Activated CD8-positive, alpha-beta memory T cell treated with anti-CD3 and anti-CD28 coated beads for 36 hours (primary cell): ENCODE results near the gene MGAT5B. TPM values are rescaled to one million over a fixed set of nuclear protein-coding genes. Genes with fewer than 3 reads are reported as not detected.

Experiments used
- CTCF ChIA-PET: fragments of 350-600 bp; sonication (Branson Sonifier 250); formaldehyde crosslinking; loops from one replicate; lab custom pipeline; 2021; ENCODE audit warnings: antibody characterized with exemption; lab: Charles Lee
- POLR2A ChIA-PET: fragments of 350-600 bp; sonication (Branson Sonifier 250); formaldehyde crosslinking; loops from one replicate; lab custom pipeline; 2021; ENCODE audit warnings: antibody characterized with exemption; lab: Charles Lee
- total RNA-seq, 2 experiments: library from RNA; stranded (reverse); gene quantifications; one replicate each; pipeline ENCODE4 v1.2.3, GENCODE V29; 2021

MGAT5B gene
- total RNA-seq, 2 experiments from 2014 or later, result 0.10 to 0.23 TPM

DNA sequence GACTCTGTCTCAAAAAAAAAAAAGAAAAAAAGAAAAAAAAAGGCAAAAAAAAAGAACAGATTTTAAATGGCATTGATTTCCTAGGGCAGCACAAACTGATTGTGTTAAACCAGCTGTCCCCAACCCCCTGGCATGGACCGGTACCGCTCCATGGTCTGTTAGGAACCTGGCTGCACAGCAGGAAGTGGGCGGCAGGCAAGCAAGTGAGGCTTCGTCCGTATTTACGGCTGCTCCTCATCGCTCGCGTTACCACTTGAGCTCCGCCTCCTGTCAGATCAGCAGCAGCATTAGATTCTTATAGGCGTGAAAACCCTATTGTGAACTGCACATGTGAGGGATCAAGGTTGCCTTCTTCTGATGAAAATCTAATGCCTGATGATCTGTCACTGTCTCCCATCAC, 26.6 kb downstream of the MGAT5B start:
- ChIA-PET POLR2A (no interaction called here), CTCF (interaction anchor here (0.7 kb wide), 1 partner anchor 28 kb away, joined by 4 read pairs; no protein-coding TSS in a partner anchor)

DNA sequence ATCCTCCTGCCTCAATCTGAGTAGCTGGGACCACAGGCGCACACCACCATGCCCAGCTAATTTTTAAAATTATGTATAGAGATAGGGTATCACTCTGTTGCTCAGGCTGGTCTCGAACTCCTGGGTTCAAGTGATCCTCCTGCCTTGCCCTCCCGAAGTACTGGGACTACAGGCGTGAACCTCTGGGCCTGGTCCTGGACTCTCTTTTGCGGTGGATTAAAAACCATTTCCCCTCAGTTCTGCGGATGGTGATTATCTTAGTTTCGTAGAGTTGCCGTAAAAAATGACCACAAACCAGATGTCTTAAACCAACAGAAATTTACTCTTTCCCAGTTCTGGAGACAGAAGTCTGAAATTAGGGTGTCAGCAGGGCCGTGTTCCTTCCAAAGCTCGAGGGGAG, 28.8 kb downstream of the MGAT5B start:
- CTCF ChIA-PET, result no interaction called here
- POLR2A ChIA-PET, result no interaction called here

DNA sequence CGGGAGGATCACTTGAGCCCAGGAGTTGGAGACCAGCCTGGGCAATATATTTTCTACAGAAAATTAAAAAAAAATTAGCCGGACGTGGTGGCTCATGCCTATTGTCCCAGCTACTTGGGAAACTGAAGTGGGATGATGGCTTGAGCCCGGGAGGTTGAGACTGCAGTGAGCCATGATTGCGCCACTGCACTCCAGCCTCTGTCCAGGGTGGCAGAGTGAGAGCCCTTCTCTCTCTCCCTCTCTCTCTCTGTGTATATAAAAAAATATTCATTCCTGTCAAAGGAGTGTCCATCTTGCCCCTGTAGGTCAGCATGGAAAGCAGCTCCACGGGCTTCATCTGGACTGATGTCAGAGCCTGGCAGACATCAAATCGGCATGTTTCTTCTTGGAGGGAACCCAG, 31.2 kb downstream of the MGAT5B start:
- ChIA-PET CTCF (no interaction called here), POLR2A (no interaction called here)

DNA sequence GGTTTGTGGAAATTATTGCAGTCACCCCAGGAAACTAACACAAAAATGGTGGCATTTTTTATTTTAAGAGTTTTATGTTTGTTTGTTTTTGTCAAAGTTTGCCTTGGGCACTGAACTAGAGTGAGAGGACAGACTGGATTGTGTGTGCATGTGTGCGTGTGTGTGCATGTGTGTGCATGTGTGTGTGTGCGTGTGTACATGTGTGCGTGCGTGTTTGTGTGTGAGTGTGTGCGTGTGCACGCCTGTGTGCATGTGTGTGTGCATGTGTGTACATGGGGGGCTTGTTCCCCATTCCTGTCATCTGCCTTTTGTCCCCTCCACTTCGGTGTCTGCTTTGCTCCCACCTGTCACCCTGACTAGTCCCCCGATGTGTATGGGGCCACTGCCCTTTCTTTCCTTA, 32.5 kb downstream of the MGAT5B start:
- POLR2A ChIA-PET, result no interaction called here
- CTCF ChIA-PET, result interaction anchor here (0.8 kb wide), 1 partner anchor 9 kb away, joined by 3 read pairs; no protein-coding TSS in a partner anchor

DNA sequence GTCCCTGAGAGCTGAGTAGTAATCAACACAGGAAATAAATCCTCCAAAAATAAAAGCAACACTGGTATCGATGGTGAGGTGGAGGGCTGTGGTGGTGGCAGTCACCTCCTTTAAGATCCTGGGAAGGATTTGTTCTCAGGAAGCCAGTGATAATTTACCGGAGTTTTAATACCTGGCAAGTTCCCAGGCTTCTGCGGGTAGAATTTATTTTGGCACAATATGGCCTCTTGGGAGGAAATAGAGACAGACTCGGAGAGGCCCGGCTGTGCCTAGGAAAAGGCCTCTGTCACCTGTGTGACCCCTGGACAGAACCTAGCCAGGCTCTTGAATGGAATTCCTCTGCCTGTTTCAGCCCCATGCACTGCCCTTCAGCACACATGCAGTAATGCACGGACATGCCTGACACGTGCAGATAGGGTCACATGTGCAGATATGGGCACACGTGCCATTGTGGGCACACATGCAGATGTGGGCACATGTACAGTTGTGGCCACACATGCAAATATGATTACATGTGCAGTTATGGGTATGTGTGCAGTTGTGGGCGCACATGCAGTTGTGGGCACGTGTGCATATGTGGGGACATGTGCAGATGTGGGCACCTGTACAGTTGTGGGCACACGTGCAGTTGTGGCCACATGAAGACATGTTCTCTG, 33.5 kb downstream of the MGAT5B start:
- CTCF ChIA-PET, result interaction anchor here (0.6 to 0.8 kb wide), 2 partner anchors 8 to 78 kb away, joined by 3 read pairs; no protein-coding TSS in a partner anchor
- POLR2A ChIA-PET, result no interaction called here

DNA sequence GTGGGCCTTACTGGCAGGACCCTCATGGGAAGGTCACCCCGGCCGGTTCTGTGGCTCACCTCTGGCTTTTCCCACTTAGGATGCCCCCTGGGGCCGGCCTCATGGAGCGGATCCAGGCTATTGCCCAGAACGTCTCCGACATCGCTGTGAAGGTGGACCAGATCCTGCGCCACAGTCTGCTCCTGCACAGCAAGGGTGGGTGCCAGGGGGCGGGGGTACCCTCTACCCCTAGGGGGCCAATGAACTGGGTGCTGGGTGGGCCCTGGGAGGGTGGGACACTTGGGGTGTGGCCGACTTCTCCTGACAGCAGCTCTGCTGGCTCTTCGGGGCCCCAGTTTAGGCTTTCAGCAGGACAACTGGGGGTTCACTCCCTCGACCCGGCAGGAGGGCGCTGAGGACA, 34.3 kb downstream of the MGAT5B start:
- CTCF ChIA-PET, result no interaction called here
- POLR2A ChIA-PET, result no interaction called here

DNA sequence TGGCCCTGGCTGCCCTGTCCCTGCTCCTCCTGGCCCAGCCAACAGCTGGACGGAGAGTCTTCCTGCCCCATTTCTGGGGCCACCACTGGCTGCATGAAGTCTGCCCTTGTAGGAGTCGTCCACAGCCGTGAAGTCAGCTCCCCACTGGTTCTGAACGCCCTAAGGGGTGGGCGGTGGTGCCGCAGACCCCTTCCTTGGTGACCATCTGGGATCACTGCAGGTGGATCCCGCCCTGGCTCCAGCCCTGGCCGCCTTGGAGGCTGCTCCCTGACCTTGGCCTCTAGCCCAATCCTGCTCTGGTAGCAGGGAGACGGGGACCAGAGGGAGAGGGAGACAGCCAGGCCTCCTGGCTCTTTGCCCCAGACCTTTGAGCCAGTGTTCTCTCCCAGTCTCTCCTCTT, 35.4 kb downstream of the MGAT5B start:
- ChIA-PET POLR2A (no interaction called here), CTCF (no interaction called here)

DNA sequence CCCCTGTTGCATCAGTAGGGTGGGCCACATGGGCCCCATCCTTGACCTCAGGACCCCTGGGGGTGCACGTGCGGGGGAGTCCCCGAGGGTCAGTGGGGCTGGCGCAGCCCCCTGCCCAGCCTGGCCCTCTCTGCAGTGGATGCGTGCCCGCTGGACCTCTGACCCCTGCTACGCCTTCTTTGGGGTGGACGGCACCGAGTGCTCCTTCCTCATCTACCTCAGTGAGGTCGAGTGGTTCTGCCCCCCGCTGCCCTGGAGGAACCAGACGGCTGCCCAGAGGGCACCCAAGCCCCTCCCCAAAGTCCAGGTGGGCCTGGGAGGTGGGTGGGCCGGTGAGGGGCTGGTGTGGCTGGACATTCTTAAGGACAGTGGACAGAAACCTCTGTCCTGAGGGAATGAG, 35.9 kb downstream of the MGAT5B start:
- ChIA-PET CTCF (no interaction called here), POLR2A (no interaction called here)

DNA sequence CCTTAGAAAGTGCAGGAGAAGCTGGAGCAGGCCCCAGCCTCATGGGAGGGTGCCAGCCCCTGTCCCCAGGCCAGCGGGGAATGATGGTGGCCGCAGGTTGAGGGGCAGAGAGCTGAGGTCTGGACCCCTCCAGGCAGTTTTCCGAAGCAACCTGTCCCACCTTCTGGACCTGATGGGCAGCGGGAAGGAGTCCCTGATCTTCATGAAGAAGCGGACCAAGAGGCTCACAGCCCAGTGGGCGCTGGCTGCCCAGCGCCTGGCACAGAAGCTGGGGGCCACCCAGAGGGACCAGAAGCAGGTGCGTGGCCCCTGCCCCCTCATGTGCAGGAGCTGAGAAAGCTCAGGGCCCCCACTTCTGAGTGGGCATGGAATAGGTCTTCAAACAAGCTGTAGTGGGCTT, 36.8 kb downstream of the MGAT5B start:
- CTCF ChIA-PET, result no interaction called here
- POLR2A ChIA-PET, result no interaction called here

DNA sequence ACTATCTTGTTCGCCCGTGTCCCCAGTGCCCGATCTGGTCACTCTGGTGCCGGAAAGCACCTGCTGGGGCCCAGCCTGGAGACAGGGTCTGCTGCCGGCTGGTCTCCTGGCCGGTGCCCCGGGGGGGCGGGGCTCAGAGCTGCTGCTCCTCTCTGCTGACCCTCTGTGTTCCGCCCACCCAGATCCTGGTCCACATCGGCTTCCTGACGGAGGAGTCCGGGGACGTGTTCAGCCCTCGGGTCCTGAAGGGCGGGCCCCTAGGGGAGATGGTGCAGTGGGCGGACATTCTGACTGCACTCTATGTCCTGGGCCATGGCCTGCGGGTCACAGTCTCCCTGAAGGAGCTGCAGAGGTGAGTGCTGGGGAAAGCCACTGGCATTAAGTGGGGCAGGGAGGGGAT, 37.6 kb downstream of the MGAT5B start:
- POLR2A ChIA-PET, result no interaction called here
- CTCF ChIA-PET, result no interaction called here

DNA sequence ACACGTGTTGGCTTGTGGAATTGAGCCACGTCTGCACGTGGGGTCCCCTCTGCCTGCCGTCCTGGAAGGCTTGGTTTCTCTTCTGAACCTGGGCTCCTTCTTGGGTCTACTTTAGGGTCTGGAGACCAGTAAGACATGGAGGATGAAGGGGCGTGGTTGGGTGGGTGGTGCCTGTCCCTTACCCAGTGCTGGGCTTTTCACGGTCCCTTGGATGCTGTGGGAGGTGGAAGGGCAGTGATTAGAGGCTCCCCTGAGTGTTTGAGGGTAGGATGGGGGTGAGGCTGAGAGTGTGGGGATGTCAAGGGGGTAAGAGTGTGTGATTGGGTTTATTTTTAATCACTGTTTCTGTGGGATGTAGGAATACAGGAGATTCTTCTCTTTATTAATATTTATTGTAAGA, 38.3 kb downstream of the MGAT5B start:
- ChIA-PET CTCF (no interaction called here), POLR2A (no interaction called here)

DNA sequence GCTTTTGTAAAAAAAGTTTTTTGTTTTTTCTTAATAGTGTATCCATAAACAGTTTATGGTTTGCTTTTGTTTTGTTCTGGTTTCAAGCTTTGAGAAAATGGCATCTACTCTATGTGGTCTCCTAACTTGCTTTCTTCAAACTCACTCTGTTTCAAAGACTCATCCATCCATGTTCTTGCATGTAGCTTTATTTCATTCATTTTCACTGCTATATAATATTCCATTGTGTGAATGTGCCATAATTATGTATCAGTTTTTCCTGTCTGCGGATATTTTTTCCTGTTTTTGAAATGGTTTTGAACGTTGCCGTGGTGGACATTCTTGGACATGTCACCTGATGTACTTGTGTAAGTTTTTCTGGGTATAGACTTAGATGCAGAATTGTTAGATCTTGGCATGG, 39.1 kb downstream of the MGAT5B start:
- ChIA-PET CTCF (interaction anchor here (0.6 kb wide), 1 partner anchor 183 kb away, joined by 3 read pairs; no protein-coding TSS in a partner anchor), POLR2A (no interaction called here)

DNA sequence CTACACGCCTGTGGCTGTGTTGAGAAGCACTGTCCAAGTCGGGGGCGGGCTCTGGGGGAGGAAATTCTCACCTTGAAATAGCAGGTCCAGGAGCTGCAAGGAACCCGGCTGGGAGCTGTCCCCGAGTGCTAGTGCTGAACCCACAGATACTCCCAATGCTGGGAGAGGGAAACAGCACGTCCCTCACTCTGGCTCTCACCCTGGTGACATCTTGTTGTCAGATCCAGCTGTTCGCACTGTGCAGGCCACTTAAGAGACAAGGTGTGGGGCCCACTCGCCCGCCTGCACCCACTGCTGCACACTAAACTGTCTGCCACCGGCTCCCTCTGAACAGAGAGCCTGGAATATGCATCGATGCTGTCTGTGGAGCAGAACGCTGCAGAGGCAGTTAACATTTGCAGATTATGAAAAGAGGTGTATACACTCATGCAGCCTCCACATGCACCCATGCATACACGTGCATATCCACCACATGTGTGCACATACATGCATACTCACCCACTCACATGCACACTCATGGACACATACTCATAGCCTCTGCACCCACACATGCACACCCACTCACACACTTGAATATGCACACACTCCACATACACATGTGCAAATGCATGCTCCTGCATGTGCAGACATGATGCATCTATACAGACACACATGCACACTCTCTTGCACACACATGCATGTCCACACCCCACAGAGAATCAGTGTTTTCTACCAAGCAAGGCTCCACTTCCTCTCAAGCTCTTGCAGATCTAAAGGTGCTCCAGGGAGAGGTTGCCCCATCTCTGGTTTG, 42.0 kb downstream of the MGAT5B start:
- ChIA-PET CTCF (interaction anchor here (0.6 to 1.1 kb wide), 2 partner anchors 9 to 109 kb away, joined by 3 read pairs; no protein-coding TSS in a partner anchor), POLR2A (no interaction called here)

DNA sequence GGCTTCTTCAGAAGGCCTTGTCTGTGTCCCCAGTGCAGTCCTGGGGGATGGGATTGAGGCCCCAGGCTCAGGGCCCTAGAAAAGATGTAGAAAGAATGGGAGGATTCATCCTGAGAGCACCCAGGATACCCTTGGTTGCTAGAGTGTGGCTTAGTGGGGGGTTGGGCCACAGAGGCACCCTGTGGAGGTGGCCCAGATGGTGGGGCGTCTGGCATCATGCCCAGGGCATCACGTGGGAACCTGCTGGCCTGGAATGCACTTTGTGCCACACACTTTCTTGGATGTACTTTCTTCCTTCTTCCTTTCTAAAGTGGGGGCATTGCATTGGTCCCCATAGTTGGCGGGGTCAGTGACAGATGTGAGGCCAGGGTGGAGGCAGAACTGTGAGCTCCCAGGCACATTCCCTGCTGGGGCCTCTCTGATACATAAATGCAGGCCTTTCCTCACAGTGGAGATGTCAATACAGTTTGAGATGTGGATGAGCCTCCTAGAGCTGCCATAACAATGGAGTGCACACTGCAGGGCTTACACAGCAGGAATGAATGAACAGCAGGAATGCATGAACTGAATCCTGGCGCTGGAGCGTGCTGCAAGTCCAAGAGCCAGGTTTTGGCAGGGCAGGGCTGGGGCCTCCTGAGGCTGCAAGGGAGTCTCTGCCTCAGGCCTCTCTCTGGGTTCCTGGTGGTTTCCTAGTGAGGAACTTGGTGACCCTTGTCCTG, 43.3 kb downstream of the MGAT5B start:
- POLR2A ChIA-PET, result interaction anchor here (0.6 kb wide), 1 partner anchor 65 kb away, joined by 13 read pairs; no protein-coding TSS in a partner anchor
- CTCF ChIA-PET, result no interaction called here

DNA sequence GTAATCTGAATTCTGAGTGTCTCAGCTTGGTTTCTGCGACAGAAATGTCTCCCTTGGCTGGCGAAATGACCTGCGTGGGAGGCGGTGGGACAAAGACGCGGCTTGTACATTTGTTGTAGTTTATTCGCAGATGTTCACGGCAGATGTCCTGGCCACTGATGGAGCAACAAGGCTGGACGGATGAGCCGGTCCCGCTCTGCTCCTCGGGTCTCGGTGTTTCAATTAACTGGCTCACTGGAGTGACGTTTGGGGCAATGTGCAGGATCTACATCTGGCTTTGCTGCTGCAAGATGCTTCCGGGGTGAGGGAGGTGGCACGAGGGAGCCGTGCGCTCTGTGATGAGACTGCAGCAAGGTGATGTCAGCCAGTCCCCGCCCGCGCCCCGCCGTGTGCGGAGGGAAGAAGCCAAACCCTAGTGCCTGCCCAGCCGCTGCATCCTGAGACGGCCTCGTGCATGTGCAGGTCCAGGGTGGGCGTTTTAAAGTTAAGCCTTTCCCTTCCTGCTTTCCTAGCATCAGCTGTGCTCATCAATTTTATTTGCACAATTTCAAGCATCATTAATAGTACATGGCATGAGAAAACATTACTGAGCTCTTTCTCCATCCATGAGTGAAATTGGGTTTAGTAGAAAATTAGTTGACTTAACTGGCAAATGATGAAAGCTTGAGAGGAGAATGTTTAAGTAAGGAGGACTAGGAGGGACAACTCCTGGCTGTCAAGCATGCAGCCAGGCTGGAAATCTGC, 44.4 kb downstream of the MGAT5B start:
- ChIA-PET POLR2A (interaction anchor here (0.6 kb wide), 1 partner anchor 66 kb away, joined by 13 read pairs; no protein-coding TSS in a partner anchor), CTCF (no interaction called here)

DNA sequence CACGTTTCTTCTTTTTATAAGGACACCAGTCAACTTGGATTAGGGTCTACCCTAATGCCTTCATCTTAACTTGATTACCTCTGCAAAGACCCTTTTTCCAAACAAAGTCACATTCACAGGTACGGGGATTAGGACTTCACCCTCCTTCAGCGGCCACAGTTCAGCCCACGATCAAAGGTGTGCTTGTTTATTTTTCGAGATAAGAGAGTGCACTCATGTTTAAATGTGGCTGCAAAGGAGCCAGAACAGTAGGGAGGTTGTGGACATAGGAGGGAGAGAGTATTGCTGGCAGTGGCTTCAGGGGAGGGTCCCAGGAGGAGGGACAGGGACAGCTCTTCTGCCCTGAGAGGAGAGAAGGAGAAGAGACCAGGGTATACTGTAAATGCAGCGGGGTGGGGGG, 46.7 kb downstream of the MGAT5B start:
- POLR2A ChIA-PET, result no interaction called here

DNA sequence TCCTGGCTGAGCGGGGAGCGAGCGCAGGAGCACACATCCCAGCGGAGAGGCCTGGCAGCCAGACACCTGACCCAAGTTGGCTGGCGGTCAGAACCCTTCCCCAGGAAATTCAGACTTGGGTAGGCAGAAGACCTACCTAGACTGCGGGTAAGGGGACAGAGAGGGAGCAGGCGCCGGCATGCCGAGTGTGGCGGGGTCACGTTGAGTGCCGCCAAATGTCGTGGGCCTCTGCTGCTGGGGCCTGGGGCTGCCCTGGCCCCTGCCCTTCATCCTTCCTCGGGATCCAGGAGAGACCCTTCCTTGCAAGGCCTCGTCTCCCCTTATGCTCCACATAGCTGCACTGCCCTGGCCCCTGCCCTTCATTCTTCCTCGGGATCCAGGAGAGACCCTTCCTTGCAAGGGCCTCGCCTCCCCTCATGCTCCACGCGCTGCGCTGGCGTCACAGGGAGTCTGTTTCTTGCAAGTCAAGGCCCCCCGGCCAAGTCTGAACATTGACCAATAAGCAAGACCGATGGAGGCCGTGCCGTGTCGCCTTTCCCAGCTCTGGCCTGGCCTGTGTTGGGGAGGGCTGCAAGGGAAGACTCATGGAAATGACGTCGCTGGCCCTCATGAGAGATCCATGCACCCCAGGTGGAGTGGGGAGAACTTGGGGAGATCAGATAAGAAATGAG, 47.8 kb downstream of the MGAT5B start:
- CTCF ChIA-PET, result no interaction called here
- POLR2A ChIA-PET, result no interaction called here

More for the DNA sequence above, 46.7 kb downstream of the MGAT5B start:
- CTCF ChIA-PET, result no interaction called here

DNA sequence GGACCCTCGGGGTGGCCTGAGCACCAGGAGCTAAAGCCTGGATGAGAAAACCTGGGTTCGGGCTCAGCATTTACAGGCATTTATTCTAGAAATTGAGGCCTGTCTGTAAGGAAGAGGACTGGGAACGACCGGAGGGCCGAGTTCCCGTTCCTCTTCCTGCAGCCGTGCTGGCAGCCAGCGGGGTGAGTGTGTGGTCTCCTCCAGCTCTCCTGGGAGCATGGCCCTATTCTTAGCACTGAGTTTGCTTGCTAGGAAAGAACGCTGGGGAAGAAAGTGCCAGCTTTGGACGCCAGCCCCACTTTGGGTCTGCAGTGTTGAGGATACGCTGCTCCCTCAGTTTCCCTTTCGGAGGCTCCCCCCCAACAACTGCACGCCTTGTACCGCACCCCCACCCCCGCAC, 49.6 kb downstream of the MGAT5B start:
- ChIA-PET CTCF (no interaction called here), POLR2A (no interaction called here)

DNA sequence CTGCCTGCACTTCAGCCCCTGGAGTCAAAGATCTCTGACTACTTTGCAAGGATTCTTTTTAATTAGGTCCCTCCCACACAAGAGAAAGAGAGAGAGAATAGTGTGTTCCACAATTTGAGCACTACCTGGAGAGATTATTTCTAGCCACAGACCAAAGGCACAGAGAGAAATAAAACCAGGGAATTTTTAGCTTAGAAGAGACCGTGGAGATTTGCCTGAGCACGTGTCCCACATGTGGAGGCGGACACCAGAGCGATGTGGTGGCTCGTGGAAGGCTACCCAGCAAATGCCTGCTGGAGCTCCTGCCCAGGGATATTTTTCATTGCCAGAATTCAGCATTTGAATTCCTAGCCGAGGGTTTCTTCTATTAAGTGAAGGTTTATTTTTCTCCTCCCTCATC, 50.6 kb downstream of the MGAT5B start:
- ChIA-PET CTCF (no interaction called here), POLR2A (no interaction called here)
